Upper lobe of left lung (tissue), 4 donors: ENCODE measurements around the gene GRHL1.

ENCODE experiments used
- EP300 ChIP-seq, 4 donors: sonication (generic); formaldehyde crosslinking; IDR thresholded peaks; one replicate each; pipeline ENCODE4 v1.5.1; 2017; ENCODE audit warnings: antibody characterized with exemption in 4 of 4, control low read depth in 2 of 4
- POLR2A ChIP-seq, 4 donors: fragments of 450-650 bp; IDR thresholded peaks; one replicate each; pipeline ENCODE4 v1.5.1; 2016 to 2017; ENCODE audit warnings: antibody characterized with exemption in 4 of 4, mild to moderate bottlenecking in 2 of 4
- POLR2AphosphoS5 ChIP-seq, 2 donors: sonication (generic); formaldehyde crosslinking; IDR thresholded peaks; one replicate each; pipeline ENCODE4 v1.5.1; 2017; ENCODE audit warnings: antibody characterized with exemption in 2 of 2
- TF ChIP-seq, protein P1 (sequence below), 6 experiments: fragments of 450-650 bp in 4 of 6; fragments of 200-600 bp in 2 of 6; sonication (generic) in 2 of 6; IDR thresholded peaks; one replicate each; pipeline ENCODE4 v1.5.1; 2016 to 2019; ENCODE audit warnings: antibody characterized with exemption in 6 of 6

DNA sequence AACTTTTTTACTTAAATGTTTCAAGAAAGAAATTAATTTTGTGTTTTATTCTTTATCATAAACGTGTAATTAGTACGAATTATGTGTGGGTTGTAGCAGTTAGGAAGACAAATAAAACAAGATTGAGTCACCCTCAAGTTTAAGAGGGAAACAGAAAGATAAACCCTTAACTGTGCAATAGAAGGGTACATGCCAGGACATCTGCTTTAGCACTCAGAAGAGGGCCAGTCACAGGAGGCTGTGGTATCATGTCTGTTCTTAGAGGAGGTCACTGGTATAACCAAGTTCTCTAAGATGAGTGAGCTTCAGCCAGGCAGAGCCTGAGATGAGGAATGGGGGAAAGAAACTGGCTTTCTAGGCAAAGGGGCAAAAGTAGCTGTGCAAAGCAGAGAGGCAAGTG, 42.4 kb upstream of the GRHL1 start:
- TF ChIP-seq, protein P1, sequence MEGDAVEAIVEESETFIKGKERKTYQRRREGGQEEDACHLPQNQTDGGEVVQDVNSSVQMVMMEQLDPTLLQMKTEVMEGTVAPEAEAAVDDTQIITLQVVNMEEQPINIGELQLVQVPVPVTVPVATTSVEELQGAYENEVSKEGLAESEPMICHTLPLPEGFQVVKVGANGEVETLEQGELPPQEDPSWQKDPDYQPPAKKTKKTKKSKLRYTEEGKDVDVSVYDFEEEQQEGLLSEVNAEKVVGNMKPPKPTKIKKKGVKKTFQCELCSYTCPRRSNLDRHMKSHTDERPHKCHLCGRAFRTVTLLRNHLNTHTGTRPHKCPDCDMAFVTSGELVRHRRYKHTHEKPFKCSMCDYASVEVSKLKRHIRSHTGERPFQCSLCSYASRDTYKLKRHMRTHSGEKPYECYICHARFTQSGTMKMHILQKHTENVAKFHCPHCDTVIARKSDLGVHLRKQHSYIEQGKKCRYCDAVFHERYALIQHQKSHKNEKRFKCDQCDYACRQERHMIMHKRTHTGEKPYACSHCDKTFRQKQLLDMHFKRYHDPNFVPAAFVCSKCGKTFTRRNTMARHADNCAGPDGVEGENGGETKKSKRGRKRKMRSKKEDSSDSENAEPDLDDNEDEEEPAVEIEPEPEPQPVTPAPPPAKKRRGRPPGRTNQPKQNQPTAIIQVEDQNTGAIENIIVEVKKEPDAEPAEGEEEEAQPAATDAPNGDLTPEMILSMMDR (IDR thresholded peaks at IDR 0.05), result no peak
- no peak for TF ChIP-seq POLR2AphosphoS5 (IDR thresholded peaks at IDR 0.05)
- no peak for TF ChIP-seq POLR2A (IDR thresholded peaks at IDR 0.05)
- no peak for TF ChIP-seq EP300 (IDR thresholded peaks at IDR 0.05)
